GM12872 (cell line): ENCODE measurements around the gene FAM124A.

Experiments
- TF ChIP-seq, protein P1 (sequence below): IDR thresholded peaks from 3 replicates; pipeline ENCODE4 v1.5.1; 2011; ENCODE audit warnings: low read depth, mild to moderate bottlenecking, low read length, moderate library complexity; ENCODE audit not compliant: insufficient read depth

FAM124A gene

DNA sequence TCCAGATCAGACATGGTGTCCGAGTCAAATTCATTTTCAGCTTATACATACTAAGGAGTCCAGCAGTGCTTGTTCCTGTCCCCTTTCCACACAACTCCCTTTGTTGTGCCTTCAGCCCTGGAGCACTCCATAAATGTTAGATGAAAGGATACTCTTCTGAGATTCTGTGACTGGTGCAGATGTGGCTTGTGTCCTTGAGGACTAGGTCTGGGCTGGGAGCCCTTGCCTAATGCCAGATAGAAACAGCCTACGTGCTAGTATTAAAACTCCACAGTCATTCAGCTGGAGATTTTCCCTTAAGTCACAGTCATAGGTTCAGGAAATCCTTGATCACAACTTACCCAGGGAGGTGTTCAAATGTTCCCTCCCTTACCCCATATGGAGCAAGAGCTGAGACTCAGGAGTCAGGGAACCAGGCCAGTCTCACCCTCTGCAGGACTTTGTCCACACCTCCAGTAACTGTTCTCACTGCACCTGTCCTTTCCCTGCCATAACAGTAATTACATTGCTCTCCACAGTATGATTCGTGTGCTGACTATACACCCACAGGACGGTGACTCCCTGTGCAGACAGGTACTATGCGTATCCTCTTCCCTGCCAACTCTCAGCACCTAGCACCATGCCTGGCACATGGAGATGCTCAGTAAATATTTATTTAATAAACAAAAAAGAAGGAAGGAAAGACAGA is 101.8 kb downstream of the FAM124A start:
- TF ChIP-seq, protein P1, sequence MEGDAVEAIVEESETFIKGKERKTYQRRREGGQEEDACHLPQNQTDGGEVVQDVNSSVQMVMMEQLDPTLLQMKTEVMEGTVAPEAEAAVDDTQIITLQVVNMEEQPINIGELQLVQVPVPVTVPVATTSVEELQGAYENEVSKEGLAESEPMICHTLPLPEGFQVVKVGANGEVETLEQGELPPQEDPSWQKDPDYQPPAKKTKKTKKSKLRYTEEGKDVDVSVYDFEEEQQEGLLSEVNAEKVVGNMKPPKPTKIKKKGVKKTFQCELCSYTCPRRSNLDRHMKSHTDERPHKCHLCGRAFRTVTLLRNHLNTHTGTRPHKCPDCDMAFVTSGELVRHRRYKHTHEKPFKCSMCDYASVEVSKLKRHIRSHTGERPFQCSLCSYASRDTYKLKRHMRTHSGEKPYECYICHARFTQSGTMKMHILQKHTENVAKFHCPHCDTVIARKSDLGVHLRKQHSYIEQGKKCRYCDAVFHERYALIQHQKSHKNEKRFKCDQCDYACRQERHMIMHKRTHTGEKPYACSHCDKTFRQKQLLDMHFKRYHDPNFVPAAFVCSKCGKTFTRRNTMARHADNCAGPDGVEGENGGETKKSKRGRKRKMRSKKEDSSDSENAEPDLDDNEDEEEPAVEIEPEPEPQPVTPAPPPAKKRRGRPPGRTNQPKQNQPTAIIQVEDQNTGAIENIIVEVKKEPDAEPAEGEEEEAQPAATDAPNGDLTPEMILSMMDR = no peak

DNA sequence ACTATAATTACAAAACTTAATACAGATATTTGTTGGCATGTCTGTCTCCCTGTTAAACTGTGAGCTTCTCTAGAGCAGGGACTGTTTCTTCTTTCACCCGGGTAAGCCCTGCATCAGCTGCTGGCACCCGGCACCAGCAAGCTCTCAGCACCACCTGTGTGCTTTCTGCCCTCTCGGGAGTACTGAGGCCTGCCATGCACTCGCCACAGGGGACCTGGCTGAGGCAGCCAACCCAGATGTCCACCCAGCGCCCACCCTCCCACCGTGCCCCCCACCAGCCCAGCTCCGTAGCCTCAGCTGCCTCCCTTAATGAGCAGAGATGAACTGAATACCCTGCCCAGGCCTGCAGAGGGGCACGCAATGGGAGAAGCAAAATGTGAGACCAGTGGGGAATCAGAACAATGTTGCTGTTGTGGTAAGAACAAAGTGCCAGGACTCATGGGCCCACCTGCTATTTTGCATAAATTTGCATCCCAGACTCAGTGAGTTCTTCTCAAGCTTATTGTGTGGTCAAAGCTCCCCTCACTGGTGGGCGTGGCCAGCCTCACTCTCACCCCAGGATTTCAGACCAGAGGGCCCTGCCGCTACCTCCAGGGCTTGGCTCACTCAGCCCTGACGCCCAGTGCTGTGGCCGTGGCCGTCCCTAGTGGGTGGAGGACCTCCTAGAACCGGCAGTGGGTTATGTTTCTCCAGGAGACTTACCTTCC is 102.7 kb downstream of the FAM124A start:
- TF ChIP-seq, protein P1 = no peak

DNA sequence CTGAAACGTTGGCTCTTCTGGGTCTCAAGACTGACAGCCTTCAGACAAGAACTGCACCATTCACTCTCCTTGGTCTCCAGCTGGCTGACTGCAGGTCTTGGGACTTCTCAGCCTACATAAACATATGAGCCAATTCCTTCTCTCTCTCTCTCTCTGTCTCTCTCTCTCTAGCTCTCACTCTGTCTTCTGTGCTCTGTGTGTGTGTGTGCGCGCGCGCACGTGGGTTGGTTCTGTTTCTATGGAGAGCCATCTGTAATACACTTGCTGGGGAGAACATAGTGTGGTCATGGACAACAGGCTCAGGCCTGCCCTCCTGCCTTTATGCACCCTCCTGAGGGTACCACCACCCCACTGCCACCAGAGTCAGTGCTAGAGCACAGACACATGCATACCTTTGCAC is 103.6 kb downstream of the FAM124A start:
- TF ChIP-seq, protein P1 = no peak

DNA sequence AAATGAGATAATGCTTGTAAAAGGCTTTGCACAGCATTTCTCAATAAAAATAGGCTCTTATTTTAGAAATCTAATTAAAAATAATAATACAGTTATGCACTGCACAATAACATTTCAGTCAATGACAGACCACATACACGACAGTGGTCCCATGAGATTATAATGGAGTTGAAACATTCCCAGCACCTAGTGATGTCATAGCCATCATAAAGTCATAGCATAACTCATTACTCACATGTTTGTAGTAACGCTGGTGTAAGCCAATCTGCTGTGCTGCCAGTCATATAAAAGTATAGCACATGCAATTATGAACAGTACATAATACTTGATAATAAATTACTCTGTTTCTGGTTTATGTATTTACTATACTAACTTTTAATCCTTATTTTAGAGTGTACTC is 104.6 kb downstream of the FAM124A start:
- TF ChIP-seq, protein P1 = no peak

DNA sequence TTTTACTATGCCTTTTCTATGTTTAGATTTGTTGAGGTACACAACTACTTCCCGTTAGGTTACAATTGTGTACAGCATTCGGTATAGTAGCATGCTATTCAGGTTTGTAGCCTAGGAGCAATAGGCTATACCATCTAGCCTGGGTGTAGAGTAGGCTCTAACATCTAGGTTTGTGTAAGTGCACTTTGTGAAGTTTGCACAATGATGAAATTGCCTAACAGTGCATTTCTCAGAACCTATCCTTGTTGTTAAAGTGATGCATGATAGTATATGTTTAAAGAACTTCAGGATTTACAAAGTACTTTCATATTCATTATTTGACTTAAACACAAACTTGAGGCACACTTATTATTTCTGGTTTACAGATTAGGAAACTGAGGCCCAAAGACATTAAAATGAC is 105.8 kb downstream of the FAM124A start:
- TF ChIP-seq, protein P1 = no peak

GRCh38 chr13:51328488-51328887 is 106.3 kb downstream of the FAM124A start:
- TF ChIP-seq, protein P1 = no peak

DNA sequence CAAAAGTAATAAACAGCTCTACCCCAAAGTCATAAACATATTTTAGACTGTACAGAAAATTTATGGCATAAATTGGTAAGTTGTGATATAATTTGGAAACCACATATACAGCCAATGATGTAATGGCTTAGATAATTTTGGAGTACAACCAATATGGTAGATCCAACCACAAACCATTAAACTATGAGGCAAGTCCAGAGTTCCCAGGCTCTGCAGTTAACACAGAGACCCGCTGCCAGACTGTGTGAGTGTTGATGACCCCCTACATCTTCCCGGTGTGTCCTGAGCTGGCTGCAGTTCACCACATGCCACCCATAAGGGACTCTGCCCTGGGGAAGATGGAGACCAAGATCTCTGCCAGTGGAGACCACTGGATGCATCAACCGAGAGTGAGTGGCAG is 107.4 kb downstream of the FAM124A start:
- TF ChIP-seq, protein P1 = no peak
